H1 (cell line): ENCODE results near the gene DCLK1. TPM values are rescaled to one million over a fixed set of nuclear protein-coding genes. Genes with fewer than 3 reads are reported as not detected.

Source experiments
- BRCA1 ChIP-seq: IDR thresholded peaks from 2 replicates; pipeline ENCODE4 v1.6.1; 2012; ENCODE audit warnings: low read depth, low read length, improper control_type of control experiment
- EP300 ChIP-seq, 2 experiments: IDR thresholded peaks; 1 replicate in 1 of 2; 2 replicates in 1 of 2; pipeline ENCODE4 v1.6.1; 2011 to 2012; ENCODE audit warnings: low read depth in 2 of 2, low read length in 2 of 2, mild to moderate bottlenecking in 2 of 2, borderline replicate concordance in 1 of 2, inconsistent platforms in 1 of 2, moderate library complexity in 1 of 2
- polyA plus RNA-seq, 7 experiments: library from polyadenylated mRNA; depleted of rRNA in 3 of 7; stranded (reverse) in 5 of 7; unstranded in 2 of 7; fragments of >200 nt in 5 of 7; fragments of 200-250 nt in 2 of 7; gene quantifications; 1 replicate in 5 of 7; 2 replicates in 1 of 7; 4 replicates in 1 of 7; pipeline versions ENCODE4 v1.2.1 to v1.2.3, GENCODE V29; 2011 to 2013; ENCODE audit warnings: missing spikeins in 2 of 7, mixed read lengths in 2 of 7
- total RNA-seq: library from RNA; stranded (reverse); fragmentation: NEBNext Ultra II Directional; extraction: Animal tissue kit (Norgen Biotek cat#: 25700); gene quantifications from 2 replicates; pipeline ENCODE4 v1.2.1, GENCODE V29; 2021

DCLK1 gene
- total and polyA plus RNA-seq, 2 of the 8 experiments (the other 6 are each of a cell fraction or from before 2014, with no cell fraction given) = 22.8 to 41.0 TPM

GRCh38 chr13:35817642-35818607 lies 313.3 kb downstream of the DCLK1 start (continued):
- TF ChIP-seq EP300 (IDR thresholded peaks at IDR 0.05; ENCODE audit: borderline replicate concordance in 1 of 2, low read depth in 2 of 2, low read length in 2 of 2) = no peak
- TF ChIP-seq BRCA1 = no peak
